Right atrium auricular region (tissue), 2 donors: ENCODE measurements around the gene CYP17A1. TPM values are rescaled to one million over a fixed set of nuclear protein-coding genes. Genes with fewer than 3 reads are reported as not detected.

Experiments used
- DNase-seq: peaks from one replicate; pipeline ENCODE4 v3.0.0-alpha.2; 2019; ENCODE audit warnings: low spot score
- H3K27ac ChIP-seq, 2 donors: fragments of 200-600 bp; sonication (generic); 1 replicate in 1 of 2; 2 replicates in 1 of 2; pipeline ENCODE4 v1.5.1; 2016 to 2019
- H3K27me3 ChIP-seq, 2 donors: fragments of 200-600 bp; sonication (generic); one replicate each; pipeline versions ENCODE4 v1.5.1 to v1.6.0; 2017 to 2019
- H3K36me3 ChIP-seq: fragments of 200-600 bp; sonication (generic); one replicate; pipeline ENCODE4 v1.5.1; 2016
- H3K4me1 ChIP-seq, 2 donors: fragments of 200-600 bp; sonication (generic); one replicate each; pipeline versions ENCODE4 v1.5.1 to v1.6.0; 2017 to 2019
- H3K4me3 ChIP-seq, 2 donors: fragments of 200-600 bp; sonication (generic); 1 replicate in 1 of 2; 2 replicates in 1 of 2; pipeline ENCODE4 v1.5.1; 2017 to 2019; ENCODE audit warnings: mild to moderate bottlenecking in 1 of 2, moderate library complexity in 1 of 2
- H3K9me3 ChIP-seq, 2 donors: fragments of 200-600 bp; sonication (generic); one replicate each; pipeline ENCODE4 v1.5.1; 2019
- CTCF ChIP-seq, 2 donors: fragments of 200-600 bp; sonication (generic); IDR thresholded peaks; one replicate each; pipeline ENCODE4 v1.5.1; 2019; ENCODE audit warnings: antibody characterized with exemption in 2 of 2
- total RNA-seq, 2 donors: library from RNA; depleted of rRNA; stranded (reverse); fragments of >200 nt; gene quantifications; one replicate each; pipeline ENCODE4 v1.1.0, GENCODE V29; 2016

CYP17A1 gene
- total RNA-seq, 2 donors from 2014 or later = 0.47 TPM; not detected in 1

GRCh38 chr10:102799691-102800471, 37.3 kb downstream of the CYP17A1 start:
- H3K27ac ChIP-seq = peak overlapping the region; percentile 78 to 87
- H3K4me1 ChIP-seq = peaks cover 0 to 96% of the 10 kb centered on the region in 2 donors
- no peak overlapping the region for H3K4me3 ChIP-seq
- DNase-seq = peak; percentile 73
- peaks cover 21% of the 10 kb centered on the region for H3K36me3 ChIP-seq
- no peak for TF ChIP-seq CTCF (IDR thresholded peaks at IDR 0.05)
- H3K9me3 ChIP-seq = no peaks in the 10 kb centered on the region
- H3K27me3 ChIP-seq = no peaks in the 10 kb centered on the region

GRCh38 chr10:102796407-102797176, 40.6 kb downstream of the CYP17A1 start:
- H3K9me3 ChIP-seq = no peaks in the 10 kb centered on the region
- no peaks in the 10 kb centered on the region for H3K27me3 ChIP-seq
- H3K4me3 ChIP-seq = no peak overlapping the region
- H3K36me3 ChIP-seq = peaks cover 21% of the 10 kb centered on the region
- peak overlapping the region; percentile 78 to 87 for H3K27ac ChIP-seq
- no peak for TF ChIP-seq CTCF (IDR thresholded peaks at IDR 0.05)
- peaks cover 0 to 98% of the 10 kb centered on the region in 2 donors for H3K4me1 ChIP-seq
- peak; percentile 96 for DNase-seq

- Histone ChIP-seq H3K4me3 (no peak overlapping the region), H3K4me1 (peaks cover 0 to 98% of the 10 kb centered on the region in 2 donors), H3K27me3 (no peaks in the 10 kb centered on the region), H3K9me3 (no peaks in the 10 kb centered on the region), H3K36me3 (peaks cover 21% of the 10 kb centered on the region), H3K27ac (peak overlapping the region; percentile 78 to 87)
- DNase-seq = no peak
- TF ChIP-seq CTCF (IDR thresholded peaks at IDR 0.05) = no peak
These were observed 41.5 kb downstream of the CYP17A1 start for GRCh38 chr10:102795453-102796406.

DNA sequence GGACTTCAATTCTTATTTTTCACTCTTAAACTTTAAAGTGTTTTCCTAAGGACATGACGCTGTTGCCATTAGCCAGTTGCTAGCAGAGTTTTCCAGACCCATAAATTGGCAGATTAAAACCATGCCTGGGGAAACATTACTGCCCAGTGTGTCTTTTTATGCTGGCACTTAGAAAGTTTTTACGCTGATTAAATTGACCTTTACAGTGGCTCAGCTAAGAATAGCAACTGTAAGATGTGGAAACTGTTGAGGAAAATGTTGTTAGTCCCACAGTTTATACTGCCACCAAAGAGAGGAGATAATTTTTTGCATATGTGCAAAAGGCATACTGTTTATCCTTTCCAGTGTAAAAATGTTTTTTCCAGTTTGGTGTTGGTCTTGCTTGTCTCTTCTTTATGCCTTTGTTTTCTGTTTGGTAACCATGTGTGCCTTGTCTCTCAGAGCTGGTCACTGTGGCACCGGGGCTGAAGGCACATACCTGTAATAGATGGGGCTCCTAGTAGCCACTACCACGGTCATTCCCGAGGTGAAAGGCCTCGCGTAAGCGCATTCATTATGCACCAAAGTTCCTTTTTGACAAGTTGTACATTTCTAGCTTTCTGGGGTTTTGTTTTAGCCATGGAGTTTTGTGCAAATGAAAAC, 45.3 kb downstream of the CYP17A1 start:
- H3K27ac ChIP-seq = peak overlapping the region; percentile 78 to 87
- no peaks in the 10 kb centered on the region for H3K9me3 ChIP-seq
- H3K4me3 ChIP-seq = no peak overlapping the region
- no peaks in the 10 kb centered on the region for H3K36me3 ChIP-seq
- TF ChIP-seq CTCF (IDR thresholded peaks at IDR 0.05) = no peak
- DNase-seq = no peak
- H3K27me3 ChIP-seq = no peaks in the 10 kb centered on the region
- H3K4me1 ChIP-seq = peaks cover 0 to 82% of the 10 kb centered on the region in 2 donors

DNA sequence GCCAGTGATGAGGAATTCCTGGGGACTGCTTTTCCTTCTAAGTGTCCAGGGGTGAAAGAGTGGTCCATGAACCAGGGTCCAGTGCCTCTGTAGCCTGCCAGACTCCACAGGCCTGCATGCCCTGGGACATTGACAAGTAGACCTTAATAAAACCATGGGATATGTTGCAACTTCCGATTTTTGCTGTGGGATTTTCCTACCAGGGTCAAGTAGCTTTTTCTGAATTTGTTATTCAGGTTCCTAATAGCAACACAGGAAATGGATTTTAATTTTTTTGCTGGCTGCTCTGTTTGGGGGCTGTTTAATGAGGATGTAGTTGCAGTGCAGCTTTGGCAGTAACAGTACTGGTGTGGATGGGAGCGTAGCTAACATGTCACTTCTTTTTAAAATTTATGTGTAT, 51.4 kb downstream of the CYP17A1 start:
- Histone ChIP-seq H3K27ac (peak overlapping the region; percentile 52 to 99), H3K4me1 (peaks cover 0 to 82% of the 10 kb centered on the region in 2 donors), H3K27me3 (no peaks in the 10 kb centered on the region), H3K4me3 (no peak overlapping the region), H3K36me3 (no peaks in the 10 kb centered on the region), H3K9me3 (no peaks in the 10 kb centered on the region)
- TF ChIP-seq CTCF (IDR thresholded peaks at IDR 0.05) = no peak
- no peak for DNase-seq
